Measurements from ENCODE around the gene SVEP1.

The SVEP1 gene

GRCh38 chr9:110391826-110392485 lies 187.6 kb downstream of the SVEP1 start:
- no peaks in the 10 kb centered on the region for H3K79me2 ChIP-seq (ENCODE audit: control insufficient read depth, low read length)
- H3K4me3 ChIP-seq (ENCODE audit: low read length), result no peak overlapping the region
- H3K4me1 ChIP-seq (ENCODE audit: control insufficient read depth, low read length), result no peaks in the 10 kb centered on the region
- H3K9me3 ChIP-seq (ENCODE audit: control insufficient read depth, insufficient read depth, low read length), result no peaks in the 10 kb centered on the region
- H3K27me3 ChIP-seq (ENCODE audit: control insufficient read depth, low read length), result no peaks in the 10 kb centered on the region
- no peaks in the 10 kb centered on the region for H3K36me3 ChIP-seq (ENCODE audit: control insufficient read depth, low read length)
- no peaks in the 10 kb centered on the region for H3K9me2 ChIP-seq (replicated peaks; ENCODE audit: control insufficient read depth, low read length)
- no peaks in the 10 kb centered on the region for H4K20me1 ChIP-seq (ENCODE audit: control insufficient read depth, insufficient read depth, low read depth, low read length)
- H3K27ac ChIP-seq (ENCODE audit: low read depth, low read length), result no peak overlapping the region
- H3K4me2 ChIP-seq (ENCODE audit: low read length), result no peak overlapping the region
- no peaks in the 10 kb centered on the region for H3F3A ChIP-seq (ENCODE audit: control insufficient read depth, insufficient read depth)
- TF ChIP-seq CTCF (IDR thresholded peaks at IDR 0.05; ENCODE audit: low read depth, low read length, poor library complexity, severe bottlenecking), result no peak
- TF ChIP-seq EZH2phosphoT487 (IDR thresholded peaks at IDR 0.05; ENCODE audit: borderline replicate concordance, low read length), result no peak

GRCh38 chr9:110389148-110389750 lies 190.3 kb downstream of the SVEP1 start:
- Histone ChIP-seq H3K27ac (ENCODE audit: low read depth, low read length) (no peak overlapping the region), H3K4me2 (ENCODE audit: low read length) (no peak overlapping the region), H3K36me3 (ENCODE audit: control insufficient read depth, low read length) (no peaks in the 10 kb centered on the region), H3K27me3 (ENCODE audit: control insufficient read depth, low read length) (no peaks in the 10 kb centered on the region), H3K9me3 (ENCODE audit: control insufficient read depth, insufficient read depth, low read length) (no peaks in the 10 kb centered on the region), H3F3A (ENCODE audit: control insufficient read depth, insufficient read depth) (no peaks in the 10 kb centered on the region), H3K4me1 (ENCODE audit: control insufficient read depth, low read length) (no peaks in the 10 kb centered on the region), H4K20me1 (ENCODE audit: control insufficient read depth, insufficient read depth, low read depth, low read length) (no peaks in the 10 kb centered on the region), H3K4me3 (ENCODE audit: low read length) (no peak overlapping the region), H3K9me2 (replicated peaks; ENCODE audit: control insufficient read depth, low read length) (no peaks in the 10 kb centered on the region), H3K79me2 (ENCODE audit: control insufficient read depth, low read length) (no peaks in the 10 kb centered on the region)
- no peak for TF ChIP-seq EZH2phosphoT487 (IDR thresholded peaks at IDR 0.05; ENCODE audit: borderline replicate concordance, low read length)

GRCh38 chr9:110383491-110383890 lies 196.1 kb downstream of the SVEP1 start:
- Histone ChIP-seq H3F3A (ENCODE audit: control insufficient read depth, insufficient read depth) (no peaks in the 10 kb centered on the region), H3K27ac (ENCODE audit: low read depth, low read length) (no peak overlapping the region), H4K20me1 (ENCODE audit: control insufficient read depth, insufficient read depth, low read depth, low read length) (no peaks in the 10 kb centered on the region), H3K4me1 (ENCODE audit: control insufficient read depth, low read length) (no peaks in the 10 kb centered on the region), H3K9me2 (replicated peaks; ENCODE audit: control insufficient read depth, low read length) (no peaks in the 10 kb centered on the region), H3K36me3 (ENCODE audit: control insufficient read depth, low read length) (no peaks in the 10 kb centered on the region), H3K9me3 (ENCODE audit: control insufficient read depth, insufficient read depth, low read length) (no peaks in the 10 kb centered on the region), H3K79me2 (ENCODE audit: control insufficient read depth, low read length) (no peaks in the 10 kb centered on the region), H3K27me3 (ENCODE audit: control insufficient read depth, low read length) (no peaks in the 10 kb centered on the region), H3K4me2 (ENCODE audit: low read length) (no peak overlapping the region), H3K4me3 (ENCODE audit: low read length) (no peak overlapping the region)
- TF ChIP-seq CTCF (IDR thresholded peaks at IDR 0.05; ENCODE audit: low read depth, low read length, poor library complexity, severe bottlenecking), result no peak
- no peak for TF ChIP-seq EZH2phosphoT487 (IDR thresholded peaks at IDR 0.05; ENCODE audit: borderline replicate concordance, low read length)

- Histone ChIP-seq H3K4me2 (ENCODE audit: low read length) (no peak overlapping the region), H3K4me1 (ENCODE audit: control insufficient read depth, low read length) (no peaks in the 10 kb centered on the region), H3K9me2 (replicated peaks; ENCODE audit: control insufficient read depth, low read length) (no peaks in the 10 kb centered on the region), H3K27me3 (ENCODE audit: control insufficient read depth, low read length) (no peaks in the 10 kb centered on the region), H3K9me3 (ENCODE audit: control insufficient read depth, insufficient read depth, low read length) (no peaks in the 10 kb centered on the region), H3K79me2 (ENCODE audit: control insufficient read depth, low read length) (no peaks in the 10 kb centered on the region), H3K4me3 (ENCODE audit: low read length) (no peak overlapping the region), H3K36me3 (ENCODE audit: control insufficient read depth, low read length) (no peaks in the 10 kb centered on the region), H3F3A (ENCODE audit: control insufficient read depth, insufficient read depth) (no peaks in the 10 kb centered on the region), H3K27ac (ENCODE audit: low read depth, low read length) (no peak overlapping the region), H4K20me1 (ENCODE audit: control insufficient read depth, insufficient read depth, low read depth, low read length) (no peaks in the 10 kb centered on the region)
- TF ChIP-seq EZH2phosphoT487 (IDR thresholded peaks at IDR 0.05; ENCODE audit: borderline replicate concordance, low read length), result no peak
- no peak for TF ChIP-seq CTCF (IDR thresholded peaks at IDR 0.05; ENCODE audit: low read depth, low read length, poor library complexity, severe bottlenecking)
Observed at GRCh38 chr9:110382731-110383130, 196.8 kb downstream of the SVEP1 start.

All from DOHH2 (cell line).